ENCODE results near the gene KLK15.
"Not testable (repeated sequence)": the region's sequence is repeated elsewhere in the genome, so short reads cannot be mapped to it uniquely, and the experiment has no call there.

The KLK15 gene

GRCh38 chr19:50794876-50795663 lies 38.3 kb downstream of the KLK15 start:
- DNase-seq = no peak

DNA sequence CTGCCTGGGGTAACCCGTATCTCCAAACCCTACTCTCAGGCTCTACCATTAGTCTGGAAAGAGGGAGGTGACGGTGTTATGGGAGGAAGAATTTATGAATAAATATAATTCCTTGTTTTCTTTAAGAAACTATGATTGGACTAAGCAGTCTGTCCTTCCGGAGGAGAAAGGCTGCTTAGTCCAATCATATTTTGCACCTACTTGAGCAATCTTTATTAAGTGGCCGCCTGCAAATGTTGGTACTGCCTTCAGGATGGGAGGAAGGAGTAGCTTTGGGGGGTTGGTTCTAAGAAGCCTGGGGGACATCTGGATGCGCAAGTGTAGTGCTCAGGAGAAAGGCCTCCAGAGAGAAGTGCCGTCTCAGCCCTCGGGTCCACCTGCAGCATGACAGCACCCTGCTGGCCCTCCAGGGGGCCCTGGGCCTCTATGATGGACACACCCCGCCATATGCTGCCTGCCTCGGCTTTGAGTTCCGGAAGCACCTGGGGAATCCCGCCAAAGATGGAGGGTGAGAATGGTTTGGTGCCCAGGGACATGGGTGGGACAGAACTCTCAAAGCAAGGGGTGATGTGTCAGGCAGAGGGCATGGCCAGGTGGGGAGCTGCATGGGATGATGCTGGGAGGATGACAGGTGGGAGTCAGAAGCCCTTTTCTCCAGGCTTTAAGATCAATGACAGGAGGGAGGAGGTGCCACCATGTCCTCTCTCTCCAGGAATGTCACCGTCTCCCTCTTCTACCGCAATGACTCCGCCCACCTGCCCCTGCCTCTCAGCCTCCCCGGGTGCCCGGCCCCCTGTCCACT lies 39.1 kb downstream of the KLK15 start:
- no peak for DNase-seq

GRCh38 chr19:50793558-50794065 lies 39.8 kb downstream of the KLK15 start:
- DNase-seq = no peak

- DNase-seq = no peak
These were observed 40.8 kb downstream of the KLK15 start for GRCh38 chr19:50792272-50793250.

DNA sequence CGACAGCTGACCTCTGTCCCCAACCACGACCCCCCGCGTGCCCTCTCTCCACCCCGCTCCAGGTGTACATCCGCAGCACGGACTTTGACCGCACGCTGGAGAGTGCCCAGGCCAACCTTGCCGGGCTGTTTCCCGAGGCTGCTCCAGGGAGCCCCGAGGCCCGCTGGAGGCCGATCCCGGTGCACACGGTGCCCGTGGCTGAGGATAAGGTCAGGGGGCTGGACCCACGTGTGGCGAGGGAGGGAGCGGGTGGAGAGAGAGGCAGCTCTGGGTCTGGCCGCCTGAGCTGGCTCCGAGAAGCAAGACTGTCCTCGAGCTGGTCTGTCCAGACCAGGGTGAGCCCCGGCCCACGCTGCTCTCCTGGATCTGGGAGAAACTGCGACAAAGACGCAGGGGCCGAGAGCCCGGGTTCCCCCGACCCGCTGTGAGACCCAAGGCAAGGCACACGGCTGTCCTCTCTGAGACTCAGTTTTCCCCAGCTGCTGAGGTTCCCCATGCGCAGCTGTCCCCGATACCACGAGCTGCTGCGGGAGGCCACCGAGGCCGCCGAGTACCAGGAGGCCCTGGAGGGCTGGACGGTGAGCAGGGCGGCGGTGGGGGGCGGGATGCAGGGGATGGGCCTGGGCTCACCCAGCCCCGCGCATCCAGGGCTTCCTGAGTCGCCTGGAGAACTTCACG lies 41.6 kb downstream of the KLK15 start:
- DNase-seq = no peak

GRCh38 chr19:50790922-50791467 lies 42.4 kb downstream of the KLK15 start:
- no peak for DNase-seq

- no peak for DNase-seq
These were observed 43.0 kb downstream of the KLK15 start, which contains the start of gene ACP4 for GRCh38 chr19:50790396-50790795. TSS of gene ACP4 (plus strand) at chr19:50790415. CDS start at chr19:50790415, 0 bp downstream.

- no peak for DNase-seq
These were observed 48.0 kb downstream of the KLK15 start for GRCh38 chr19:50785329-50785728.

DNA sequence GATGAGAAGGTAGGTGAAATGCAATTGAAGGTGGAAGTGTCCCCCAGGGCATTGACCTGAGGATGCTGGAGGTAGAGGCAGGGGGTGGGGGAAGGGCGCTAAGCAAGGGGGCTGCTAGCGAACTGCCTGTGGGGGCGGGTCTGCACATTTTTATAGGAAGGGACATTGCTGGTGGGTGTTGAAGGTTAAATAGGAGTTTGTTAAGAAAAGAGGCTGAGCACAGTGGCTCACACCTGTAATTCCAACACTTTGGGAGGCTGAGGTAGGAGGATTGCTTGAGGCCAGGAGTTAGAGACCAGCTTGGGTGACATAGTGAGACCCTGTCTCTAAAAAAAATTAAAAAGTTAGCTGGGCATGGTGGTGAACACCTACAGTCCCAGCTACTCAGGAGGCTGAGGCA lies 48.7 kb downstream of the KLK15 start:
- DNase-seq = no peak

GRCh38 chr19:50783848-50784152 lies 49.6 kb downstream of the KLK15 start:
- not testable (repeated sequence) for DNase-seq

GRCh38 chr19:50780753-50781435 lies 52.5 kb downstream of the KLK15 start:
- no peak for DNase-seq

- no peak for DNase-seq
These were observed 53.6 kb downstream of the KLK15 start for GRCh38 chr19:50779504-50780457.

GRCh38 chr19:50778906-50779430 lies 54.4 kb downstream of the KLK15 start:
- no peak for DNase-seq

- DNase-seq = no peak
These were observed 55.5 kb downstream of the KLK15 start for GRCh38 chr19:50777830-50778303.

- DNase-seq = no peak
These were observed 56.1 kb downstream of the KLK15 start for GRCh38 chr19:50777261-50777660.

- no peak for DNase-seq
These were observed 57.2 kb downstream of the KLK15 start for GRCh38 chr19:50776131-50776530.

Measured in midbrain (tissue), 1 donor.